ENCODE data around the gene UNC5CL.

UNC5CL gene

DNA sequence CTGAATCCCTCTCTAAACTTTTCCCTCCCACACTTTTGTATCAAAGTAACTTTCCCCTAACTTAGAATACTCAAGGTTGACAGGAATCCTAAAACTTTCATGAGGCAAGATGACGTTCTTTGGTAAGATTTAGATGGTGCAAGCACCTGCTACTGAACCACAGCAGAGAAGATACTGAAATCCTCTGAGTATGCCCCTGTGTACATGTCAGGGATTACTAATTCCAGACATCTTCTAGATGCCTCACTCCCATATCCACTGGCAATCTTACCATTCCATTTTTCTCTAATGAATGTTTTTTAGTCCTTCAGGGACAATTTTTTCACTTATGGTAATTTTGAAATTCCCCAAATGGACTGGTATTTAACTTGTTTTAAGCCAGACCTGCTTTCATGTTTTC, 23.0 kb upstream of the UNC5CL start:
- FAIRE-seq = no peak

DNA sequence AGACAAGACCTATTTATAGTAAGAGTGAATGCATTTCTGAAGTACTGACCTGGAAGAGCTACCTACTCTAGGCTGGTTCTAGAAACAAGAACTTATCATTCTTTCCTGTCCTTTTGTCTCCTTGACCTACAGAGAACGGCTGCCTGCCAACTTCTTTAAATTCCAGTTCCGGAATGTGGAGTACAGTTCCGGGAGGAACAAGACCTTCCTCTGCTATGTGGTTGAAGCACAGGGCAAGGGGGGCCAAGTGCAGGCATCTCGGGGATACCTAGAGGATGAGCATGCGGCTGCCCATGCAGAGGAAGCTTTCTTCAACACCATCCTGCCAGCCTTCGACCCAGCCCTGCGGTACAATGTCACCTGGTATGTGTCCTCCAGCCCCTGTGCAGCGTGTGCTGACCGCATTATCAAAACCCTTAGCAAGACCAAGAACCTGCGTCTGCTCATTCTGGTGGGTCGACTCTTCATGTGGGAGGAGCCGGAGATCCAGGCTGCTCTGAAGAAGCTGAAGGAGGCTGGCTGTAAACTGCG, 22.2 kb upstream of the UNC5CL start:
- FAIRE-seq = no peak

DNA sequence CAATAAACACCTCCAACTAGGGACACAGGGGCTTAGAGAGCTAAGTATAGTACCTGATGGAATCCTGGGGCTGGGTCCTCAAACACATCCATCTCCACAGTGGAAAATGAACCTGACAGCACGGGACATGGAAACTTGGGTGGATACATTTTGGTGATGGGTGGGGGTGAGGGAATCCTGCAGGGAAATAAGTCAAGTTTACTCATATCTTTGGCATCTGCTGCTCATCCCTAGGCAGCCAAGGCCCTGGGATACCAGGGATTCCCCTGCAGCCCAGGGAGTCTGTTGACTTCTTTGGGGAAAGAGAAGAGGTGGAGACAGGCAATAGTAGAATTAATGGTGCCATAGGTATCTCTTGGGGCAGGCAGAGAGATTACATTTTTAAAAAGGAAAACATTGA, 20.5 kb upstream of the UNC5CL start:
- FAIRE-seq = no peak

- no peak for FAIRE-seq
Measured at GRCh38 chr6:41058783-41059181, 19.8 kb upstream of the UNC5CL start.

GRCh38 chr6:41056768-41057490, 17.9 kb upstream of the UNC5CL start:
- FAIRE-seq = no peak

DNA sequence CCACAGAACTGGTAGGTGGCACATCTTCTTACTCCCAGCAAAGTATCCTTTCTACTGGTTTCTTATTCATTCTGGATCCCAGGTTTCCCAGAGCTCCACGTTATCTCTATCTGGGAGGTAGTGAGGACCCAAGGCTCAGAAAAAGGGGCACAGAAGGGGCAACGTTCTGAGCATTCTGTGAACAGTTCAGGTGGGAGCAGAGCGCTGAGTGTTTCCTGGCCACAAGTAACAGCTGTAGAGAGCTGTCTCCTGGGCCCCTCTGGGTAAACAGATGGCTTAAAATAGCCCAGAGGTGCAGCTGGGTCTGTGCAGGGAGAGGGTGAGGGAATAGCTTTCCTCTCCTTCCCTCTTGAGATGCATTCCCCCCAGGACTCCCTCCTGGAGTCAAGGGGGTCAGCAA, 16.1 kb upstream of the UNC5CL start:
- no peak for FAIRE-seq

- no peak for FAIRE-seq
Measured at GRCh38 chr6:41054511-41054910, 15.5 kb upstream of the UNC5CL start.

- FAIRE-seq = no peak
Measured at GRCh38 chr6:41053041-41053440, 14.0 kb upstream of the UNC5CL start, which contains the start of gene APOBEC2. Gene APOBEC2, plus strand, starts transcription at chr6:41053202. Its CDS starts 146 bp downstream, at chr6:41053348.

DNA sequence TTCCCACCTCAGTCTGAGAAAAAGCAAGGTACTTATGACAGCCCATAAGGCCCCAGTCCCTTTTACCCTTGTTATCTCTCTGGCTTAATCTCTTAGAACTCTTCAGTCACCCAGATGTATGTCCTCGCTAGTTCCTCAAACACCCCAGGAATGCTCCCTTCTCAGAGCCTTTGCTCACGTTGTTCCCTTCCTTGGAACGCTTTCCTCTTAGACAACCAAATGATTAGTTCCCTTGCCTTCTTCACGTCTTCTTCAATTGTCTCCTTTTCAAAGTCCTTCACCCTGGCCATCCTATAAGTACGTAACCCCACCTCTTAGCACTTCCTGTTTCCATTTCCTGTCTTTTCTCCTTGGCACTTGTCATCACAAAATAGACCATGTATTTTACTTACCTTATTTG, 12.9 kb upstream of the UNC5CL start:
- FAIRE-seq = no peak

GRCh38 chr6:41050536-41050935, 11.5 kb upstream of the UNC5CL start:
- FAIRE-seq = no peak

GRCh38 chr6:41049955-41050354, 10.9 kb upstream of the UNC5CL start:
- FAIRE-seq = no peak

- no peak for FAIRE-seq
Measured at GRCh38 chr6:41049521-41049920, 10.5 kb upstream of the UNC5CL start.

GRCh38 chr6:41047745-41048732, 9.0 kb upstream of the UNC5CL start:
- FAIRE-seq = no peak

DNA sequence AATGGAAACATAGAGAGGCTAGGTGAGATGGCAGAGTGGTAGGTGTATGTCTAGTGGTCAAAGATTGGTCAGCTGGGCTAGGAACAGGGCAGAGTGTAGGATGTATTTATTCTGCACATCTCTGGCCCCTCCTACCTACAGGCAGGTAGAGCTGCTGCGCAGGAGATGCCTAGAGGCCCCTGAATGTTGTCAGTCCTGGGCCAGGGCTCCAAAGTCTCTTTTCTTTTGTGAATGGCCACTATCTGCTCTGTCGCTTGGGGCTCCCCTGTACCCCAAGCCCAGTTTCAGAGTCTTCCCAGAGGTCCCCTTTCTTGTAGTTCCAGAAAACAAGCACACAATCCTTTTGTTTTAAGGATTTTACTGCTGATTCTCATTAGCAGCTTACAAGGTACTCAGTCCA, 8.3 kb upstream of the UNC5CL start:
- FAIRE-seq = no peak

DNA sequence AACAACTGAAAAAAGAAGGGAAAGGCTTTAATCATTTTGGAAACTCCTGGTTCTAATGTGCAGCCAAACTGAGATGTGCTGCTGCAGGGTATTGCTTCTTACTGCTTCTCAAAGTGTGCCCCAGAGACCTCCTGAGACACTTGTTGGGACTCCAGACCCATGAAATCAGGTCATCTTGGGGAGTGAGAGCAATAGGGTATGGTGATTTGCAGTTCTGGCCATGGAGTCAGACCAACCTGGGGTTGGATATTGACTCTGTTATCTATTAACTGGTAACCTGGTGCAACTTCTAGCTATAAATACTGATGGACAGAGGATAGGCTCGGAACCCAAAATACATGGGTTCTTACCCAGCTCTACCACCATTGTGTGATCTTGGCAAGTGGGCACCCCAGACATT, 7.1 kb upstream of the UNC5CL start:
- FAIRE-seq = no peak

DNA sequence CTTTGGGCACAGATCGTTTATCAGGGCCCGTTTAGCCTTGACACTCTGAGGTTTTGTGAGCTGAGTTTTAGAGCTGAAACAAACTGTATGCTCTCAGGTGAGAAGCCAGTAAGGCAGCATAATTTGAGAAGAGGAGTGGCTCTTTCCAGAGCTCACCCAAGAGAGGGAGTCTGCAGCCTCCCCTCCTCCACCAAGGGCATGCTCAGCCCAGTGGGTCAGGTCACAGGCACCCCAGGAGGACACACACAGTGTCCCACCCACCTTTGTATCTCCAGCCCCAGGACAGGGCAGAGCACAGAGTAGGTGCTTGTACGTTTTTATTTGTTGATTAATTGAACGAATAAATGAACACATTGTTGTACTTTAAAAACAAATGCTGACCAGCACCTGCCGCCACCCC, 6.6 kb upstream of the UNC5CL start:
- FAIRE-seq = no peak

- FAIRE-seq = no peak
Measured at GRCh38 chr6:41043151-41043550, 4.1 kb upstream of the UNC5CL start.

- no peak for FAIRE-seq
Measured at GRCh38 chr6:41042226-41043055, 3.4 kb upstream of the UNC5CL start, which contains the start of gene TSPO2. Gene TSPO2, plus strand, starts transcription at chr6:41042467. Its CDS starts 519 bp downstream, at chr6:41042986.

DNA sequence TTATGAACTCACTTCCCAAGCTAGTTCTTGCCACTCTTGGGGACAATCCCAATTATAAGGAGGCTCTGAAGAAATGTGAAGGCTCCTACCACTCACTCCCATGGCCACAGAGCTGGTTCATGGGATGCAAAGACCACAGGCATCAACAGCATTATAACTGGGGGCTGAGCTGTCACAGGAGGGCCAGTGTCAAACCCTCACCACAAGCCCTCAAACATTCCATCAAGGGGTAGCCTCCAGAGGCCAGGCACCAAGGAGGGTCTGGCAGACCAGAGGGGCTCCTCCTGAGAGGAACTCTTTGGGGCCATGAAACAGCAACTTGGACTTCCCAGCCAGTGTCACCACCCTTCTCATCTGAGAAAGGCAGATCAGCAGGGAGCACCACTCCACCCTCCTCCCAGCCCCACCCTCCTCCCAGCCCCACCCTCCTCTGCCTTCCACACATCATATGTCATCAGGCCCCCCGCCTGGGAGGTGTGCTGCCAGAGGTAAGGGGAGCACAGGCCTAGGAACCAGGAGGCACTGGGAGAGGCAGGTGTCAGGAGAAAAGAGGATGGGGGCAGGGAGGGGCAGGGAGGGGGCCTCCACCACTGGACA, 2.0 kb upstream of the UNC5CL start:
- FAIRE-seq = no peak

DNA sequence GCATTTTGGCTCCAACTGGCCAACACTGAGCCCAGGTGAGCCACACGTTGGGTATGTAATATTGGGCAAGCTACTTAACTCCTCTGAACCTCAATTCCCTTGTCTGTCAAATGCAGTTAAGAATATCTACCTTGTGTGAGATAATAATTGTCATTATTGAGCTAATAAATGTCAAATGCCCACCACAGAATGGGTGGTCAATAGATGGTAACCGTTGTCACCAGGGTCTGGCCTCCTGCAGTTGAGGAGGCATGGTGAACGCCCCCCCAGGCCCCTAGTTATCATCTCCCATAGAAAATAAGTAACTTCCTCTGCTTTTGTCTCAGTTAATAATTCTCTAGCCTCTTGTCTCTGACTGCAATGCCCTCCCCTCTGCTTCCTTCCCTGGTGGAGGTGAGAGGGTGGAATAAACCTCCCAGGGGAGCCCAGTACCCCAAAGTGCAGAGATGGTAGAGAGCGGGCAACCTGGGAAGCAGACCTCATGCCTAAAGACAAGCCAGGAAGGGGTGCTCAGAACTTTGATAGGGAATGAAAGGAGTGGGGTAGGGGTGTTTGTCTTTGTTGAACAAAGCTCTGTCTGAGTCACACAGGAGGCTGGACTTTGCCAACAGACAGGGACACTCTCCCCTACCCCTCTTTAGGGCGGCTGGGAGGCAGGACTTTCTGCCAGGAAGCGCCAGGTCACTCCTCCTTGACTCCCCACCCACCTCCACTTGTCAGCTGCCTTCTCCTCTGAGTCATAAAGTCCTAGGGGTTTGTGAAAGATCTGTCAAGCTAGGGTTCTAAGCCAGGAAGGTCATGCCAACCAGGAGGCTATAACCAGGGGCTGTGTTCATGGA, 1.3 kb upstream of the UNC5CL start:
- FAIRE-seq = no peak

GRCh38 chr6:41038205-41038604, 816 bp downstream of the UNC5CL start:
- FAIRE-seq = no peak

Measured in G401.6 (cell line).